ENCODE measurements around the gene RC3H2. TPM values are rescaled to one million over a fixed set of nuclear protein-coding genes. Genes with fewer than 3 reads are reported as not detected.
A peak's percentile ranks its signal among the peaks of the same experiment; 100 is the strongest.

The RC3H2 gene
- total RNA-seq, 2 donors from 2014 or later, result 56.4 to 60.1 TPM

GRCh38 chr9:122922713-122923112 lies 17.6 kb upstream of the RC3H2 start:
- H3K9me3 ChIP-seq (ENCODE audit: control insufficient read depth, low read length), result no peaks in the 10 kb centered on the region
- H3K27ac Mint-ChIP-seq, result no peak overlapping the region
- peaks cover 32% of the 10 kb centered on the region for H3K36me3 ChIP-seq (ENCODE audit: control insufficient read depth, insufficient read depth, low read length)
- H3K4me1 Mint-ChIP-seq, result no peaks in the 10 kb centered on the region
- no peaks in the 10 kb centered on the region for H3K27me3 Mint-ChIP-seq (ENCODE audit: insufficient read depth)
- H3K27me3 ChIP-seq (ENCODE audit: control insufficient read depth, insufficient read depth, low read length, poor library complexity, severe bottlenecking), result no peaks in the 10 kb centered on the region
- no peak overlapping the region for H3K9ac ChIP-seq (ENCODE audit: extremely low read depth, low read length, poor library complexity, severe bottlenecking)
- H3K4me3 ChIP-seq (ENCODE audit: low read length), result no peak overlapping the region
- H3K4me3 Mint-ChIP-seq, result no peak overlapping the region
- H3K9me3 Mint-ChIP-seq, result no peaks in the 10 kb centered on the region
- no peak for TF ChIP-seq CTCF (conservative IDR thresholded peaks at IDR 0.05)
- no peak overlapping the region for H3K27ac ChIP-seq (ENCODE audit: low read depth, low read length)
- H3K36me3 Mint-ChIP-seq (ENCODE audit: low read depth), result peaks cover 19% of the 10 kb centered on the region
- no peaks in the 10 kb centered on the region for H3K4me1 ChIP-seq (ENCODE audit: control insufficient read depth, insufficient read depth, low read length)
- WGBS, 2 experiments (ENCODE audit: insufficient coverage in 1 of 2, insufficient read length in 1 of 2), result 94 to 100% methylated on average over 1 to 8 of the region's 8 CpGs
- no peak for DNase-seq

- 91 to 95% methylated on average over 2 of the region's 2 CpGs for WGBS, 2 experiments (ENCODE audit: insufficient coverage in 1 of 2, insufficient read length in 1 of 2)
- no peaks in the 10 kb centered on the region for H3K4me1 ChIP-seq (ENCODE audit: control insufficient read depth, insufficient read depth, low read length)
- Mint-ChIP-seq H3K27me3 (ENCODE audit: insufficient read depth) (no peaks in the 10 kb centered on the region), H3K4me1 (no peaks in the 10 kb centered on the region), H3K4me3 (no peak overlapping the region), H3K36me3 (ENCODE audit: low read depth) (peaks cover 20% of the 10 kb centered on the region), H3K27ac (no peak overlapping the region), H3K9me3 (no peaks in the 10 kb centered on the region)
- no peak overlapping the region for H3K9ac ChIP-seq (ENCODE audit: extremely low read depth, low read length, poor library complexity, severe bottlenecking)
- DNase-seq, result no peak
- H3K36me3 ChIP-seq (ENCODE audit: control insufficient read depth, insufficient read depth, low read length), result peaks cover 32% of the 10 kb centered on the region
- H3K27ac ChIP-seq (ENCODE audit: low read depth, low read length), result no peak overlapping the region
- H3K27me3 ChIP-seq (ENCODE audit: control insufficient read depth, insufficient read depth, low read length, poor library complexity, severe bottlenecking), result no peaks in the 10 kb centered on the region
- no peak overlapping the region for H3K4me3 ChIP-seq (ENCODE audit: low read length)
- no peak for TF ChIP-seq CTCF (conservative IDR thresholded peaks at IDR 0.05)
- no peaks in the 10 kb centered on the region for H3K9me3 ChIP-seq (ENCODE audit: control insufficient read depth, low read length)
Observed at GRCh38 chr9:122918310-122918709, 13.2 kb upstream of the RC3H2 start.

DNA sequence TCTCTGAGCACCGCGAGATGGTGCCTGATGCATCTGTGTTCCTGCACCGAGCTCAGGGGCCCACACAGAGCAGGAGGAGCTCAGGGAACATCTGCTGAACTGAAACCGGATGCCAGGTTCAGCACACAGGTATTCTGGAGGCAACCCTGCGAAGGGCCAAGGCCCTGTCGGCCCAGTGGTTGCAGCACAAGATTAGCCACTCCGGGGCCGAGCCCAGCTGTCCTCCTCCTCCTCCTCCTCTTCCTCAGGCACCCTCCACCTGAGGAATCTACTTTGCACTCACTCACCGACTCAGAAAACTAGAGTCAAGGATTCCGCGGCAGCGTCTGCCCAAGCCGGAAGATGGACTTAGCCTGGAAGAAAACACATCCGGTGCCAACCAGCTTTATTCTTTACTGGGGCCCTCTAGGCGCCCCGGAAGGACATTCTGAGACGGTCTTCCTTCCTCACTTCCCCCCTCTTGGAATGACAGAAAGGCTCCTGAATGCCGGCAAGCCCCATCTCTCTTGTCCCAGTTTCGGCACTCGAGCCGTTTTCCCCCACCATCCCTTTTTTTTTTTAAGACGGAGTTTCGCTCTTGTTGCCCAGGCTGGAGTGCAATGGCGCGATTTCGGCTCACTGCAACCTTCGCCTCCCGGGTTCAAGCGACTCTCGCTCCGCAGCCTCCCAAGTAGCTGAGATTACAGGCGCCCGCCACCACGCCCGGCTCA lies 8.0 kb upstream of the RC3H2 start, which contains the start of gene ZBTB6:
ZBTB6 (minus strand) TSS at position 360 of the 710 bp plus-strand sequence. CDS start 1,251 bp downstream, outside the sequence.
- peak within 1 kb of the TSS; percentile 91 for H3K4me3 Mint-ChIP-seq
- H3K27ac ChIP-seq (ENCODE audit: low read depth, low read length), result peak within 1 kb of the TSS; percentile 52
- peaks cover 29% of the 10 kb centered on the region for H3K36me3 ChIP-seq (ENCODE audit: control insufficient read depth, insufficient read depth, low read length)
- no peaks in the 10 kb centered on the region for H3K9me3 ChIP-seq (ENCODE audit: control insufficient read depth, low read length)
- H3K36me3 Mint-ChIP-seq (ENCODE audit: low read depth), result peaks cover 20% of the 10 kb centered on the region
- H3K27ac Mint-ChIP-seq, result peak within 1 kb of the TSS; percentile 99
- no peak for TF ChIP-seq CTCF (conservative IDR thresholded peaks at IDR 0.05)
- no peaks in the 10 kb centered on the region for H3K27me3 ChIP-seq (ENCODE audit: control insufficient read depth, insufficient read depth, low read length, poor library complexity, severe bottlenecking)
- no peaks in the 10 kb centered on the region for H3K9me3 Mint-ChIP-seq
- no peaks in the 10 kb centered on the region for H3K27me3 Mint-ChIP-seq (ENCODE audit: insufficient read depth)
- peak within 1 kb of the TSS; percentile 85 for H3K9ac ChIP-seq (ENCODE audit: extremely low read depth, low read length, poor library complexity, severe bottlenecking)
- peak within 1 kb of the TSS; percentile 98 for H3K4me3 ChIP-seq (ENCODE audit: low read length)
- H3K4me1 ChIP-seq (ENCODE audit: control insufficient read depth, insufficient read depth, low read length), result no peaks in the 10 kb centered on the region
- peaks cover 9% of the 10 kb centered on the region for H3K4me1 Mint-ChIP-seq
- 0 to 2% methylated on average over 22 to 35 of the region's 35 CpGs for WGBS, 2 experiments (ENCODE audit: insufficient coverage in 1 of 2, insufficient read length in 1 of 2)
- DNase-seq, result peak; percentile 90

All from endodermal cell (in vitro differentiated cells).